Adrenal gland (tissue), 12 donors: ENCODE data around the gene ITGB1BP1. TPM values are rescaled to one million over a fixed set of nuclear protein-coding genes. Genes with fewer than 3 reads are reported as not detected.
"Not testable (repeated sequence)": the region's sequence is repeated elsewhere in the genome, so short reads cannot be mapped to it uniquely, and the experiment has no call there.

Experiments
- DNase-seq, 7 donors: peaks; one replicate each; pipeline ENCODE4 v3.0.0-alpha.2; 2019 to 2020
- H3K27ac ChIP-seq, 5 donors: fragments of 200-600 bp; sonication (generic) in 4 of 5; 1 replicate in 3 of 5; 2 replicates in 2 of 5; pipeline versions ENCODE4 v1.5.1 to v1.8.0; 2016 to 2020; ENCODE audit warnings: mild to moderate bottlenecking in 1 of 5
- H3K27me3 ChIP-seq: fragments of 200-600 bp; 2 replicates; pipeline ENCODE4 v1.8.0; 2021
- H3K36me3 ChIP-seq, 2 donors: fragments of 200-600 bp; replicated peaks in 1 of 2; 1 replicate in 1 of 2; 2 replicates in 1 of 2; pipeline versions ENCODE4 v1.5.1 to v1.8.0; 2018 to 2022
- H3K4me1 ChIP-seq, 2 donors: fragments of 200-600 bp; replicated peaks in 1 of 2; 1 replicate in 1 of 2; 2 replicates in 1 of 2; pipeline versions ENCODE4 v1.5.1 to v1.8.0; 2018 to 2021
- H3K4me3 ChIP-seq, 4 donors: fragments of 200-600 bp; sonication (generic) in 3 of 4; one replicate each; pipeline ENCODE4 v1.5.1; 2016 to 2018
- H3K9me3 ChIP-seq, 3 donors: fragments of 200-600 bp; sonication (generic) in 1 of 3; replicated peaks in 1 of 3; 1 replicate in 2 of 3; 2 replicates in 1 of 3; pipeline versions ENCODE4 v1.5.1 to v1.8.0; 2016 to 2021
- POLR2A ChIP-seq, 2 donors: fragments of 450-650 bp; IDR thresholded peaks; one replicate each; pipeline ENCODE4 v1.6.1; 2017; ENCODE audit warnings: antibody characterized with exemption in 2 of 2, mild to moderate bottlenecking in 2 of 2, moderate library complexity in 1 of 2
- WGBS, 4 donors: extraction: QIAGEN DNeasy Blood & Tissue Kit in 2 of 4; methylation state at CpG; one replicate each; pipeline versions ENCODE4 v1.1.5 to v1.1.7; 2013 to 2017; 5-methylcytosine and 5-hydroxymethylcytosine counted together
- intact Hi-C, 2 donors: fragments of 100-400 bp; cut with DNase I; formaldehyde crosslinking; loops; one replicate each; pipeline versions ENCODE4 v1.14.1 to v1.15.0; 2022 to 2023
- polyA plus RNA-seq, 3 donors: library from polyadenylated mRNA; stranded (reverse); fragments of 200-250 nt in 2 of 3; fragments of 350-450 nt in 1 of 3; fragmentation: Illumina TruSeq in 1 of 3; extraction: RNeasy Lipid Tissue Mini Kit (QIAGEN cat#74804) in 1 of 3; gene quantifications; one replicate each; pipeline ENCODE4 v1.2.3, GENCODE V29; 2013 to 2014
- total RNA-seq, 9 donors: library from RNA; depleted of rRNA in 4 of 9; stranded (reverse); fragments of >200 nt in 4 of 9; fragments of 120-200 nt in 1 of 9; fragmentation: NEBNext Ultra II Directional in 1 of 9; extraction: Animal tissue kit (Norgen Biotek cat#: 25700) in 1 of 9; gene quantifications; one replicate each; pipeline versions ENCODE4 v1.1.0 to v1.2.4, GENCODE V29; 2013 to 2023
- TF ChIP-seq, protein P1 (sequence below), 6 experiments: fragments of 450-650 bp in 4 of 6; fragments of 200-600 bp in 2 of 6; sonication (generic) in 1 of 6; IDR thresholded peaks; 1 replicate in 5 of 6; 2 replicates in 1 of 6; pipeline versions ENCODE4 v1.5.1 to v1.8.0; 2016 to 2021; ENCODE audit warnings: antibody characterized with exemption in 6 of 6, mild to moderate bottlenecking in 2 of 6, moderate library complexity in 1 of 6
- donor health status: healthy with polysubstance abuse.
- donor health status: Bipolar disorder and iron deficiency.
- donor health status: DM: yes; HTN: yes; CAD: no.
- donor health status: DM: no; HTN: no; CAD: no.
- donor health status: DM: no; HTN: no; CAD: no.
- donor health status: DM: yes; HTN: yes; CAD: no.

ITGB1BP1 gene
- total and polyA plus RNA-seq, 12 donors, result 35.7 to 109 (median 80.9) TPM

DNA sequence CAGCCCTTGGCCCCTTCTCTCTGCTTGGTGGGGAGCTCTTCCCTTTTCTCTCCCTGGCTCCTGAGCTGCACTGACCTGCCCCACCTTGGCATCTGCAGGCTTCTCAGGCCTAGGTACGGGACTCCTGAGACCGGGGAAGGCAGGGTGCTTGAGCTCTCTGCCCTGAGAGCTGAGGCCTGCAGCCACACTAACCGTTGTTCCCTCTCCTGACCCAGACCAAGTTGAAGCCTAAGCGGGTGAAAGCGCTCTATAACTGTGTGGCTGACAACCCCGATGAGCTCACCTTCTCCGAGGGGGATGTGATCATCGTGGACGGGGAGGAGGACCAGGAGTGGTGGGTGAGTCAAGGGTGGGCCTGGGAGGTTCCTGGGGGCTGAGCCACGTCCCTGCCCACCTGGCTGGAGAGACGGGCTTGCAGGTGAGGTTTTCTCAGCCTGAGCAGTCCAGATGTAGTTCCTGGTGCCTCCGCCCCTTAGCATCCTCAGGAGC lies 22.2 kb downstream of the ITGB1BP1 start:
- peaks cover 0 to 11% of the 10 kb centered on the region in 2 donors for H3K4me1 ChIP-seq
- no peak for TF ChIP-seq POLR2A (IDR thresholded peaks at IDR 0.05)
- TF ChIP-seq, protein P1, sequence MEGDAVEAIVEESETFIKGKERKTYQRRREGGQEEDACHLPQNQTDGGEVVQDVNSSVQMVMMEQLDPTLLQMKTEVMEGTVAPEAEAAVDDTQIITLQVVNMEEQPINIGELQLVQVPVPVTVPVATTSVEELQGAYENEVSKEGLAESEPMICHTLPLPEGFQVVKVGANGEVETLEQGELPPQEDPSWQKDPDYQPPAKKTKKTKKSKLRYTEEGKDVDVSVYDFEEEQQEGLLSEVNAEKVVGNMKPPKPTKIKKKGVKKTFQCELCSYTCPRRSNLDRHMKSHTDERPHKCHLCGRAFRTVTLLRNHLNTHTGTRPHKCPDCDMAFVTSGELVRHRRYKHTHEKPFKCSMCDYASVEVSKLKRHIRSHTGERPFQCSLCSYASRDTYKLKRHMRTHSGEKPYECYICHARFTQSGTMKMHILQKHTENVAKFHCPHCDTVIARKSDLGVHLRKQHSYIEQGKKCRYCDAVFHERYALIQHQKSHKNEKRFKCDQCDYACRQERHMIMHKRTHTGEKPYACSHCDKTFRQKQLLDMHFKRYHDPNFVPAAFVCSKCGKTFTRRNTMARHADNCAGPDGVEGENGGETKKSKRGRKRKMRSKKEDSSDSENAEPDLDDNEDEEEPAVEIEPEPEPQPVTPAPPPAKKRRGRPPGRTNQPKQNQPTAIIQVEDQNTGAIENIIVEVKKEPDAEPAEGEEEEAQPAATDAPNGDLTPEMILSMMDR (IDR thresholded peaks at IDR 0.05), result no peak
- no peaks in the 10 kb centered on the region for H3K27me3 ChIP-seq
- no peak for DNase-seq
- no peaks in the 10 kb centered on the region for H3K36me3 ChIP-seq
- intact Hi-C loops, result no loop called here
- no peak overlapping the region for H3K4me3 ChIP-seq
- H3K9me3 ChIP-seq, result no peaks in the 10 kb centered on the region
- WGBS, 4 donors, result 90 to 97% (median 94%) methylated on average over 4 to 12 of the region's 12 CpGs
- H3K27ac ChIP-seq, result no peak overlapping the region

DNA sequence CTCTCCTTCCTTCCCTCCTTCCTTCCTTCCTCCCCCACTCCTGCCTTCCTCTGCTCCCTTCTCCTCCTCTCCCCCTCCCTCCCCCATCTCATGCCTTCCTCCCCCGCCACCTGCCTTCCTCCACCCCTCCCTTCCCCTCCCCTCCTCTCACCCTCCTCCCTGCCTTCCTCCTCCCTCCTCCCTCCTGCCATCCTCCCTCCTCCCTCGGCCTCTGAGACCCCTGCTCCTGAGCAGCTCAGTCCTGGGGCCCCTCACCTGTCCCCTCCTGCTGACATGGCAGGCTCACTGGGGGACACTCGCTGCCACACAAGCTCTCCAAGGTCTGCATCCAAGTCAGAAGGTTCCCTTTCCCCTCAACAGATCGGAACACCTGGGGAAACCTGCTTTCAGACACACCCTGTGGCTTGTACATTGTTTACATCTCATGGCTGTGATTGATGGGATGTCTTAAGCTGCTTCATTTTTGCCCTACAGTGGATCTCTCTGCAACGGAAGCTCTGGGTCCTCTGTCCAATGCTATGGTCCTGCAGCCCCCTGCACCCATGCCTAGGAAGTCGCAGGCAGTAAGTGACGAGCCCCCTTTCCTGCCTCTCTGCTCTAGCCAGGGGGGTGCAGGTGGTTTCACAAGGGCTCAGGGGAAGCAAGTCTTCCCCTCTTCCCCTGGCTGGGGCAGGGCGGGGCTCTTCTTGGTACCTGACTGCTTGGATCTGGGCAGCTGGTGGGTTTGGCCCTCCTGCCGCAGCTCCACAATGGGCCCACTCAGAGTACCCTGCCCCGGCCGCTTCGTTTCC lies 22.9 kb downstream of the ITGB1BP1 start:
- WGBS, 4 donors, result 84 to 92% (median 90%) methylated on average over 10 to 12 of the region's 12 CpGs
- no peak for DNase-seq
- peaks cover 0 to 11% of the 10 kb centered on the region in 2 donors for H3K4me1 ChIP-seq
- H3K36me3 ChIP-seq, result no peaks in the 10 kb centered on the region
- H3K27me3 ChIP-seq, result no peaks in the 10 kb centered on the region
- H3K9me3 ChIP-seq, result no peaks in the 10 kb centered on the region
- intact Hi-C loops, result no loop called here
- no peak overlapping the region for H3K27ac ChIP-seq
- TF ChIP-seq POLR2A (IDR thresholded peaks at IDR 0.05), result no peak
- TF ChIP-seq, protein P1 (IDR thresholded peaks at IDR 0.05), result no peak
- H3K4me3 ChIP-seq, result no peak overlapping the region

DNA sequence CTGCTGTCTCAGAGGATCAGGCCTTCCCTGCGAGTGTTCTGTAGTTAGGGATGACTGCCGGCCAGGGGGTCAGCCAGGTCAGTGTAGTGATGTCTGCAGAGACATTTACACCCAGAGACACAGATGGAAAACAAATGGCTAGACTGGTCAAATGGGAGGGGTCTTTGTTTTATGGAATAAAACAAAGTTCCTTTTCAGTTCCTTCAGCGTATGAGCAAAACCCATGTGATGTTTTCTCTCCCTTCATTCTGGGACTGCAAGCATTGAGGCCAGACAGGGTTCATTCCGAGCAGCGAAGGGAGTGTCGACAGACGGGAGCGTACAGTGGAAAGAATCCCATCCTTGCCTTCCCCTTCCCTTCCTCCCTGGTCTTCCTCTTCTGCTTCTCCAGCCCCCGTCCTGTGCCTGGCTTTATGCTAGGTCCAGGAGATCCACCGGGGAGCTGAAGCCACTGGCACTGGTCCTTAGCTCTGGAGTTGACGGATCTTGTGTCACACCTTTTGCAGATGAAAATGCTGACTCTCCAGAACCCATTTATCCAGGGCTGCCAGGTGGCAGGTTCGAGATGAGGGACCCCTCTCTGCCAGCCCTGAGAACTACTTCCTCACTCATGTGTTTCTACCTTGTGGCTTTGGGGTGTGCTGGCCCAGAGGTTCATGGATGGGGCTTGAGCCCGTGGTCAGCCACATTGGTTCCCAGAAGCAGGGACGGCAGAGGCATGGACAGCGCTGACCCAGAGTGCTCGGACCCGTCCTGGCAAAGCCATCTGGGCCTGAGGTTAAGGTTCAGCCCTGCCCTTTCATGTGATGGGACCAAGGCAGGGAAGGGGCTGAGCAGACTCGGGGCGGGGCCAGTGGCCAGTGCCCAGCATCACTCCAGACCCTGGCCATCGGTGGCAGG lies 24.2 kb downstream of the ITGB1BP1 start:
- intact Hi-C loops, result no loop called here
- Histone ChIP-seq H3K9me3 (no peaks in the 10 kb centered on the region), H3K27me3 (no peaks in the 10 kb centered on the region), H3K27ac (peak overlapping the region in 2 of 5 donors; percentile 49 to 79), H3K36me3 (no peaks in the 10 kb centered on the region), H3K4me1 (peaks cover 0 to 8% of the 10 kb centered on the region in 2 donors), H3K4me3 (no peak overlapping the region)
- 65 to 85% (median 82%) methylated on average over 13 to 20 of the region's 20 CpGs for WGBS, 4 donors
- DNase-seq, result no peak
- TF ChIP-seq POLR2A (IDR thresholded peaks at IDR 0.05), result no peak
- TF ChIP-seq, protein P1 (IDR thresholded peaks at IDR 0.05), result no peak

DNA sequence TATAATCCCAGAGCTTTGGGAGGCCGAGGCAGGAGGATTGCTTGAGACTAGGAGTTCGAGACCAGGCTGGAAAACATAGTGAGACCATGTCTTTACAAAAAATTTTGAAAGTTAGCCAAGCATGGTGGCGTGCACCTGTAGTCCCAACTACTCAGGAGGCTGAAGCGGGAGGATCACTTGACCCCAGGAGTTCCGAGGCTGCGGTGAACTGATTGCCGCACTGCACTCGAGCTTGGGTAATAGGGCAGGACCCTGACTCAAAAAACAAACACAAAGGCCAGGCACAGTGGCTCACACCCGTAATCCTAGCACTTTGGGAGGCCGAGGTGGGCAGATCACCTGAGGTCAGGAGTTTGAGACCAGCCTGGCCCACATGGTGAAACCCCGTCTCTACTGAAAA lies 25.1 kb downstream of the ITGB1BP1 start:
- DNase-seq, H3K4me1 ChIP-seq, H3K36me3 ChIP-seq, H3K27me3 ChIP-seq, intact Hi-C loops, H3K4me3 ChIP-seq, H3K9me3 ChIP-seq: not testable (repeated sequence)
- WGBS, 4 donors, result 94 to 98% (median 95%) methylated on average over 11 of the region's 11 CpGs
- peak overlapping the region in 2 of 5 donors; percentile 10 to 42 for H3K27ac ChIP-seq
